HG03175 (cell line): ENCODE data around the gene ANKRD36.
"Not testable (repeated sequence)": the region's sequence is repeated elsewhere in the genome, so short reads cannot be mapped to it uniquely, and the experiment has no call there.

ENCODE experiments used
- ATAC-seq: cut with Tn5 transposase; IDR thresholded peaks from one replicate; pipeline ENCODE4 v1.9.1; 2021; ENCODE audit warnings: mild to moderate bottlenecking, moderate library complexity; ENCODE audit not compliant: unreplicated experiment

Gene ANKRD36

GRCh38 chr2:97276232-97276798, 163.4 kb downstream of the ANKRD36 start:
- ATAC-seq: not testable (repeated sequence)

- not testable (repeated sequence) for ATAC-seq
These were observed 172.2 kb downstream of the ANKRD36 start for GRCh38 chr2:97285187-97285586.

- ATAC-seq: not testable (repeated sequence)
These were observed 180.7 kb downstream of the ANKRD36 start for GRCh38 chr2:97293687-97294086.
